ENCODE measurements around the gene MYG1.
A peak's percentile ranks its signal among the peaks of the same experiment; 100 is the strongest.

GRCh38 chr12:53267999-53268629 lies 31.4 kb upstream of the MYG1 start, which contains the start of gene ESPL1:
- TF ChIP-seq CTCF (IDR thresholded peaks at IDR 0.05; ENCODE audit: low read depth, low read length) (peak; percentile 34), MAX (IDR thresholded peaks at IDR 0.05; ENCODE audit: low read depth, low read length) (peak; percentile 53), POLR2A (IDR thresholded peaks at IDR 0.05; ENCODE audit: extremely low read depth, insufficient read length) (peak; percentile 43)

Measured in NB4 (cell line).